K562 (cell line): ENCODE results near the gene ANO1. TPM values are rescaled to one million over a fixed set of nuclear protein-coding genes. Genes with fewer than 3 reads are reported as not detected.

Experiments used
- ATAC-seq: fragments of 200-7000 bp; cut with Tn5 transposase; 3 replicates; pipeline ENCODE4 v1.9.1; 2020; ENCODE audit warnings: moderate library complexity
- BruUV-seq: library from RNA; stranded (reverse); fragments of 400-500 nt; replicated peaks from 2 replicates; lab custom pipeline; 2021; lab: Mats Ljungman, UMichigan
- CTCF ChIA-PET: fragments of 300-600 bp; formaldehyde crosslinking; extraction: SDS; loops from one replicate; lab custom pipeline; 2021; ENCODE audit warnings: low intra/inter-chr PET ratio; lab: Yijun Ruan, JAX
- POLR2A ChIA-PET: fragments of 300-600, 350-650 bp; sonication (Branson Sonifier 250); formaldehyde crosslinking; extraction: SDS; loops from one replicate; lab custom pipeline; 2021; ENCODE audit warnings: antibody characterized with exemption, inconsistent platforms; lab: Yijun Ruan, JAX
- DNase-seq, 4 experiments: peaks; one replicate each; pipeline versions ENCODE4 v3.0.0 to v3.0.0-alpha.2; 2011 to 2018; ENCODE audit warnings: low spot score in 3 of 4, mixed read lengths in 3 of 4; ENCODE audit errors: extremely low read depth in 1 of 4
- FAIRE-seq: peaks from 2 replicates; lab custom pipeline; 2011; peaks lifted over from hg19 to GRCh38; lab: Jason Lieb, UNC
- H2AFZ ChIP-seq: 2 replicates; pipeline ENCODE4 v1.6.0; 2011; ENCODE audit warnings: low read depth, low read length, control low read depth, inconsistent platforms
- H3K27ac ChIP-seq: fragments of 200-600 bp; 3 replicates; pipeline ENCODE4 v1.8.0; 2011; ENCODE audit warnings: low read depth, mild to moderate bottlenecking, control low read depth, inconsistent platforms, low read length, moderate library complexity, mixed read lengths; ENCODE audit errors: extremely low read depth
- H3K27me3 ChIP-seq, 2 experiments: fragments of 300-600 bp in 1 of 2; 2 replicates in 1 of 2; 3 replicates in 1 of 2; pipeline versions ENCODE4 v1.6.0 to v1.8.0; 2011; ENCODE audit warnings: inconsistent platforms in 2 of 2, low read length in 2 of 2, mild to moderate bottlenecking in 1 of 2, mixed read lengths in 1 of 2, moderate library complexity in 1 of 2; ENCODE audit not compliant: control insufficient read depth in 2 of 2, insufficient read depth in 2 of 2
- H3K36me3 ChIP-seq: fragments of 300-600 bp; 3 replicates; pipeline ENCODE4 v1.8.0; 2011; ENCODE audit warnings: mild to moderate bottlenecking, low read length, inconsistent platforms; ENCODE audit not compliant: control insufficient read depth, insufficient read depth
- H3K4me1 ChIP-seq, 2 experiments: fragments of 200-600 bp in 1 of 2; replicated peaks in 1 of 2; 2 replicates in 1 of 2; 3 replicates in 1 of 2; pipeline versions ENCODE4 v1.5.1 to v1.8.0; 2011; ENCODE audit warnings: inconsistent platforms in 2 of 2, low read length in 2 of 2, mild to moderate bottlenecking in 1 of 2, mixed read lengths in 1 of 2, moderate library complexity in 1 of 2; ENCODE audit not compliant: control insufficient read depth in 2 of 2, insufficient read depth in 2 of 2
- H3K4me2 ChIP-seq: 2 replicates; pipeline ENCODE4 v1.6.1; 2011; ENCODE audit warnings: low read length, control low read depth, inconsistent platforms, mixed read lengths; ENCODE audit not compliant: insufficient read depth
- H3K4me3 ChIP-seq: fragments of 200-600 bp; sonication (generic), shearing (Covaris generic); 2 replicates; pipeline ENCODE4 v1.5.1; 2016; ENCODE audit warnings: control low read depth, inconsistent platforms
- H3K79me2 ChIP-seq: fragments of 200-600 bp; 3 replicates; pipeline ENCODE4 v1.8.0; 2011; ENCODE audit warnings: low read length, inconsistent platforms; ENCODE audit not compliant: control insufficient read depth, insufficient read depth
- H3K9ac ChIP-seq, 2 experiments: 2 replicates each; pipeline versions ENCODE4 v1.6.0 to v1.6.1; 2011; ENCODE audit warnings: low read depth in 2 of 2, low read length in 2 of 2, control low read depth in 1 of 2, inconsistent platforms in 1 of 2, mild to moderate bottlenecking in 1 of 2, mixed read lengths in 1 of 2; ENCODE audit not compliant: insufficient read depth in 1 of 2
- H3K9me1 ChIP-seq: one replicate; pipeline ENCODE4 v1.6.0; 2011; ENCODE audit warnings: inconsistent platforms, mild to moderate bottlenecking, low read length, moderate library complexity; ENCODE audit not compliant: control insufficient read depth, insufficient read depth
- H3K9me3 ChIP-seq: replicated peaks from 2 replicates; pipeline ENCODE4 v1.5.1; 2011; ENCODE audit warnings: low read depth, low read length, inconsistent platforms; ENCODE audit not compliant: control insufficient read depth, insufficient read depth
- H4K20me1 ChIP-seq: replicated peaks from 2 replicates; pipeline ENCODE4 v1.6.1; 2011; ENCODE audit warnings: low read length, inconsistent platforms, mixed read lengths; ENCODE audit not compliant: control insufficient read depth, insufficient read depth
- HDAC2 ChIP-seq: fragments of 450-650 bp; IDR thresholded peaks from 2 replicates; pipeline ENCODE4 v1.6.1; 2016; ENCODE audit warnings: mild to moderate bottlenecking
- HSF4 ChIP-seq: fragments of 250-450 bp; sonication (Bioruptor Pico); IDR thresholded peaks from 2 replicates; pipeline ENCODE4 v2.1.2; 2022; ENCODE audit warnings: mild to moderate bottlenecking, moderate library complexity, borderline replicate concordance
- ILF3 ChIP-seq: fragments of 450-650 bp; IDR thresholded peaks from 2 replicates; pipeline ENCODE4 v1.6.1; 2018; ENCODE audit warnings: antibody characterized with exemption, mild to moderate bottlenecking, moderate library complexity, borderline replicate concordance
- RBM25 ChIP-seq: fragments of 200-400 bp; formaldehyde crosslinking; IDR thresholded peaks from 2 replicates; pipeline ENCODE4 v1.6.1; 2018; ENCODE audit warnings: low read length, low read depth, moderate library complexity; ENCODE audit not compliant: severe bottlenecking
- SFPQ ChIP-seq: fragments of 200-400 bp; formaldehyde crosslinking; IDR thresholded peaks from 2 replicates; pipeline ENCODE4 v1.6.1; 2017; ENCODE audit warnings: mild to moderate bottlenecking, low read depth, low read length, moderate library complexity
- TBL1XR1 ChIP-seq, 2 experiments: IDR thresholded peaks; 2 replicates each; pipeline ENCODE4 v1.6.1; 2012; ENCODE audit warnings: improper control_type of control experiment in 2 of 2, low read length in 2 of 2, mild to moderate bottlenecking in 1 of 2
- ZNF134 ChIP-seq: fragments of 250-450 bp; sonication (Bioruptor Pico); conservative IDR thresholded peaks from 2 replicates; pipeline ENCODE4 v1.4.0; 2020
- ZNF212 ChIP-seq: fragments of 450-650 bp; formaldehyde crosslinking; IDR thresholded peaks from 2 replicates; pipeline ENCODE4 v1.4.0; 2020; ENCODE audit warnings: mild to moderate bottlenecking
- ZNF24 ChIP-seq: fragments of 450-650 bp; IDR thresholded peaks from 2 replicates; pipeline ENCODE4 v1.6.1; 2016
- ZNF584 ChIP-seq: fragments of 200-800 bp; sonication (Bioruptor generic); IDR thresholded peaks from 2 replicates; pipeline ENCODE4 v1.6.1; 2016; ENCODE audit warnings: low read depth, mild to moderate bottlenecking, missing genetic modification characterization, missing compliant biosample characterization
- ZNF717 ChIP-seq: fragments of 250-450 bp; sonication (Bioruptor Pico); IDR thresholded peaks from 2 replicates; pipeline ENCODE4 v1.5.0; 2021
- WGBS: fragments of 100-300 bp; shearing (Covaris generic); methylation state at CpG from one replicate; pipeline ENCODE4 v1.1.6; 2016; ENCODE audit warnings: low coverage, mixed read lengths; ENCODE audit not compliant: insufficient coverage; ENCODE audit errors: missing lambda C conversion rate; 5-methylcytosine and 5-hydroxymethylcytosine counted together
- in situ Hi-C: fragments of 300-500 bp; cut with MboI; formaldehyde crosslinking; loops from 4 replicates; pipeline ENCODE4 v1.15.0; 2018; ENCODE audit warnings: inconsistent platforms, mixed read lengths
- intact Hi-C: fragments of 100-400 bp; cut with micrococcal nuclease; formaldehyde crosslinking; loops from 2 replicates; pipeline ENCODE4 v1.14.2; 2022
- polyA plus RNA-seq, 8 experiments: library from polyadenylated mRNA; depleted of rRNA in 4 of 8; stranded (reverse) in 5 of 8; unstranded in 3 of 8; fragments of >200 nt; fragmentation: Nextera tagmentation in 2 of 8; fragmentation: Illumina TruSeq in 1 of 8; extraction: Ambion mirVana in 2 of 8; extraction: Trizol in 1 of 8; gene quantifications; 2 replicates each; pipeline versions ENCODE4 v1.2.1 to v1.2.3, GENCODE V29; 2011 to 2014; ENCODE audit warnings: inconsistent platforms in 1 of 8, missing spikeins in 1 of 8
- total RNA-seq, 7 experiments: library from RNA; depleted of rRNA in 6 of 7; stranded (reverse); fragments of >200 nt in 6 of 7; fragmentation: Illumina TruSeq in 2 of 7; extraction: Trizol in 2 of 7; gene quantifications; 2 replicates each; pipeline versions ENCODE4 v1.2.1 to v1.2.3, GENCODE V29; 2011 to 2021; ENCODE audit warnings: low replicate concordance in 1 of 7

ANO1 gene
- total and polyA plus RNA-seq, 9 of the 15 experiments (the other 6 are each of a cell fraction or from before 2014, with no cell fraction given) = not detected

GRCh38 chr11:70128435-70128906 lies 50.4 kb downstream of the ANO1 start:
- ChIA-PET POLR2A (interaction anchor here (0.6 to 0.8 kb wide), 3 partner anchors 15 to 122 kb away, joined by 3 to 5 read pairs (median 3); no protein-coding TSS in a partner anchor), CTCF (no interaction called here)
- H3K79me2 ChIP-seq = no peaks in the 10 kb centered on the region

More at GRCh38 chr11:70128435-70128906, 50.4 kb downstream of the ANO1 start:
- DNase-seq (no peak), ATAC-seq (no peak; the same call in 2 of the 3 replicates), FAIRE-seq (no peak)
- Histone ChIP-seq H3K9me3 (no peaks in the 10 kb centered on the region), H4K20me1 (peaks cover 16% of the 10 kb centered on the region), H3K4me3 (no peak overlapping the region), H3K4me1 (peaks cover 0 to 3% of the 10 kb centered on the region in 2 experiments; a peak in 2 of 5 replicates), H3K27ac (no peak overlapping the region), H3K9ac (0 out of 4 replicates have a peak overlapping the region, but pooled peaks of 1 of the 2 experiments have one; percentile 20), H3K27me3 (peaks cover 64 to 93% of the 10 kb centered on the region in 2 experiments; a peak in 4 of 5 replicates), H3K9me1 (no peaks in the 10 kb centered on the region), H2AFZ (no peak overlapping the region), H3K36me3 (no peaks in the 10 kb centered on the region), H3K4me2 (no peak overlapping the region)
- TF ChIP-seq ZNF134 = no peak
- no peak for TF ChIP-seq ILF3
- TF ChIP-seq SFPQ = no peak
- TF ChIP-seq ZNF24 = no peak
- no peak for TF ChIP-seq ZNF717
- no peak for TF ChIP-seq RBM25
- TF ChIP-seq ZNF584 (CRISPR knock-in tag) = no peak
- TF ChIP-seq HDAC2 = no peak
- TF ChIP-seq ZNF212 (CRISPR knock-in tag) = no peak
- TF ChIP-seq TBL1XR1 (IDR thresholded peaks at IDR 0.05; ENCODE audit: low read length in 2 of 2) = no peak
- TF ChIP-seq HSF4 = no peak
- 12% methylated on average over 14 of the region's 14 CpGs for WGBS
- intact Hi-C loops (no loop called here), in situ Hi-C loops (no loop called here)
- no TSS peak for BruUV-seq
